ENCODE measurements around the gene RETREG3. TPM values are rescaled to one million over a fixed set of nuclear protein-coding genes. Genes with fewer than 3 reads are reported as not detected.

The RETREG3 gene
- total and polyA plus RNA-seq, 2 of the 13 experiments (the other 11 are each of a cell fraction or from before 2014, with no cell fraction given), result 47.0 to 55.8 TPM

- TF ChIP-seq MXD3 (CRISPR knock-in tag; IDR thresholded peaks at IDR 0.05) (peak; percentile 69), SMARCE1 (IDR thresholded peaks at IDR 0.05; ENCODE audit: borderline replicate concordance) (no peak), ATM (IDR thresholded peaks at IDR 0.05; ENCODE audit: borderline replicate concordance) (no peak), CREM (IDR thresholded peaks at IDR 0.05) (no peak), CREM (CRISPR knock-in tag; IDR thresholded peaks at IDR 0.05) (no peak), KDM2A (CRISPR knock-in tag; IDR thresholded peaks at IDR 0.05; ENCODE audit: borderline replicate concordance, low read depth) (peak; percentile 100), HCFC1 (IDR thresholded peaks at IDR 0.05; ENCODE audit: low read depth, low read length) (no peak), ZNF703 (CRISPR knock-in tag; IDR thresholded peaks at IDR 0.05; ENCODE audit: borderline replicate concordance) (peak; percentile 40; the same call in 1 of the 2 replicates), ZNF737 (CRISPR knock-in tag; IDR thresholded peaks at IDR 0.05; ENCODE audit: borderline replicate concordance) (peak; percentile 4; the same call in 1 of the 2 replicates), CHD2 (IDR thresholded peaks at IDR 0.05; ENCODE audit: low read depth, low read length) (peak; percentile 11; the same call in 1 of the 2 replicates), KDM5B (CRISPR knock-in tag; IDR thresholded peaks at IDR 0.05; ENCODE audit: borderline replicate concordance) (peak; percentile 93), KLF13 (CRISPR knock-in tag; IDR thresholded peaks at IDR 0.05) (no peak), SAFB2 (CRISPR knock-in tag; IDR thresholded peaks at IDR 0.05; ENCODE audit: borderline replicate concordance, low read depth) (no peak; the same call in 1 of the 2 replicates), ZNF567 (CRISPR knock-in tag; IDR thresholded peaks at IDR 0.05; ENCODE audit: borderline replicate concordance) (no peak), ZNF101 (CRISPR knock-in tag; IDR thresholded peaks at IDR 0.05; ENCODE audit: borderline replicate concordance, low read depth) (no peak), RFXAP (CRISPR knock-in tag; IDR thresholded peaks at IDR 0.05; ENCODE audit: borderline replicate concordance) (peak; percentile 58; the same call in 1 of the 2 replicates), NFKBIZ (CRISPR knock-in tag; IDR thresholded peaks at IDR 0.05) (peak; percentile 42; the same call in 1 of the 2 replicates), KLF16 (CRISPR knock-in tag; IDR thresholded peaks at IDR 0.05) (peak in 1 of 2 experiments; percentile 82; a peak in 2 of 4 replicates), ZNF205 (CRISPR knock-in tag; IDR thresholded peaks at IDR 0.05) (peak; percentile 39; the same call in 1 of the 2 replicates), NFAT5 (CRISPR knock-in tag; IDR thresholded peaks at IDR 0.05) (no peak), ZBTB7B (CRISPR knock-in tag; IDR thresholded peaks at IDR 0.05) (peak; percentile 91), SP140L (CRISPR knock-in tag; IDR thresholded peaks at IDR 0.05; ENCODE audit: borderline replicate concordance) (no peak), TP53 (CRISPR knock-in tag; conservative IDR thresholded peaks at IDR 0.05) (no peak), TEF (CRISPR knock-in tag; IDR thresholded peaks at IDR 0.05) (peak; percentile 24; the same call in 1 of the 2 replicates), KDM1A (CRISPR knock-in tag; IDR thresholded peaks at IDR 0.05) (no peak), ETV5 (CRISPR knock-in tag; IDR thresholded peaks at IDR 0.05; ENCODE audit: borderline replicate concordance) (peak; percentile 98)
Measured at GRCh38 chr17:42566883-42567573, 42.1 kb downstream of the RETREG3 start, which contains the start of gene MLX (continued).

Measured in HepG2 (cell line).